ENCODE data around the gene CMSS1.

Gene CMSS1

DNA sequence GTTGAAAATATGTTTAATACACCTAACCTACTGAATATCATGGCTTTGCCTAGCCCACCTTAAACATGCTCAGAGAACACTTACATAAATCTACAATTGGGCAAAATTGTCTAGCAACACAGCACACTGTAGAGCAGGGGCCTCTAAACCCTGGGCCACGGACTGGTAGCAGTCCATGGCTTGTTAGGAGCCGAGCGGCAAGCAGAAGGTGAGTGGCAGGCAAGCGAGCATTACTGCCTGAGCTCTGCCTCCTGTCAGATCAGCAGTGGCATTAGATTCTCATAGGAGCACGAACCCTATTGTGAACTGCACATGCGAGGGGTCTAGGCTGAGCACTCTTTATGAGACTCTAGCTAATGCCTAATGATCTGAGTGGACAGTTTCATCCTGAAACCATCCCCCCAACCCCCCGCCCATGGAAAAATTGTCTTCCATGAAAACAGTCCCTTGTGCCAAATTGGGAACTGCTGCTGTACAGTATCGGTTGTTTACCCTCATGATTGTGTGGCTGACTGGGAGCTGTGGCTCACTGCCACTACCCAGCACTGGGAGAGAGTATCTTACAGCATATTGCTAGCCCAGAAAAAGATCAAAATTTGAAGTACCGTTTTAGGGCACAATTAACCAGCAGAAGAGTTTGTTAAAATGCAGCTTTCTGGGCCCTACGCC lies 26.1 kb downstream of the CMSS1 start:
- TF ChIP-seq, protein P1, sequence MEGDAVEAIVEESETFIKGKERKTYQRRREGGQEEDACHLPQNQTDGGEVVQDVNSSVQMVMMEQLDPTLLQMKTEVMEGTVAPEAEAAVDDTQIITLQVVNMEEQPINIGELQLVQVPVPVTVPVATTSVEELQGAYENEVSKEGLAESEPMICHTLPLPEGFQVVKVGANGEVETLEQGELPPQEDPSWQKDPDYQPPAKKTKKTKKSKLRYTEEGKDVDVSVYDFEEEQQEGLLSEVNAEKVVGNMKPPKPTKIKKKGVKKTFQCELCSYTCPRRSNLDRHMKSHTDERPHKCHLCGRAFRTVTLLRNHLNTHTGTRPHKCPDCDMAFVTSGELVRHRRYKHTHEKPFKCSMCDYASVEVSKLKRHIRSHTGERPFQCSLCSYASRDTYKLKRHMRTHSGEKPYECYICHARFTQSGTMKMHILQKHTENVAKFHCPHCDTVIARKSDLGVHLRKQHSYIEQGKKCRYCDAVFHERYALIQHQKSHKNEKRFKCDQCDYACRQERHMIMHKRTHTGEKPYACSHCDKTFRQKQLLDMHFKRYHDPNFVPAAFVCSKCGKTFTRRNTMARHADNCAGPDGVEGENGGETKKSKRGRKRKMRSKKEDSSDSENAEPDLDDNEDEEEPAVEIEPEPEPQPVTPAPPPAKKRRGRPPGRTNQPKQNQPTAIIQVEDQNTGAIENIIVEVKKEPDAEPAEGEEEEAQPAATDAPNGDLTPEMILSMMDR (IDR thresholded peaks at IDR 0.05; ENCODE audit: low read depth, low read length) = no peak
- no peaks in the 10 kb centered on the region for H3K36me3 ChIP-seq
- no peaks in the 10 kb centered on the region for H3K4me1 ChIP-seq
- H3K4me3 ChIP-seq (ENCODE audit: low read depth, low read length) = no peak overlapping the region
- no peaks in the 10 kb centered on the region for H3K27me3 ChIP-seq
- no peak for DNase-seq
- H3K9me3 ChIP-seq = no peaks in the 10 kb centered on the region

DNA sequence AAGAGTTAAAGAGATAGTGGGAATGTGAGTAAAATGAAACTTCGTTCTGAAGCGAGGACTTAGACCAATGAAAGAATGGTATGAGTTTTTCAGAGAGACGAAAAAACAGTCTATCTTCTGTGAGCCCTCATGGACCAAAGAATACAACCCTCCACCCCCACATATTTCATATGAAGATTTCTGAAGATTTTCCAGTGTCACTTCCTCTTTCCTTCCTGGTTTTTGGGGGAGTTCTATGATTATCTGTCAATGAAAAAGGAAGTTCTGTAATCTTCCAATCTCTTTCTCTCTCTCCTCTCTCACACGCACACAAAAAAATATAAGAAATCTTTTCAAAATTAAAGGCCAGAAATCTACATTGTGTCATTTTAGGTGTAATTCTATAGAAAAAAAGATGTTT lies 27.7 kb downstream of the CMSS1 start:
- DNase-seq = no peak
- H3K4me1 ChIP-seq = no peaks in the 10 kb centered on the region
- H3K27me3 ChIP-seq = no peaks in the 10 kb centered on the region
- no peaks in the 10 kb centered on the region for H3K9me3 ChIP-seq
- no peak overlapping the region for H3K4me3 ChIP-seq (ENCODE audit: low read depth, low read length)
- TF ChIP-seq, protein P1 (IDR thresholded peaks at IDR 0.05; ENCODE audit: low read depth, low read length) = no peak
- no peaks in the 10 kb centered on the region for H3K36me3 ChIP-seq

DNA sequence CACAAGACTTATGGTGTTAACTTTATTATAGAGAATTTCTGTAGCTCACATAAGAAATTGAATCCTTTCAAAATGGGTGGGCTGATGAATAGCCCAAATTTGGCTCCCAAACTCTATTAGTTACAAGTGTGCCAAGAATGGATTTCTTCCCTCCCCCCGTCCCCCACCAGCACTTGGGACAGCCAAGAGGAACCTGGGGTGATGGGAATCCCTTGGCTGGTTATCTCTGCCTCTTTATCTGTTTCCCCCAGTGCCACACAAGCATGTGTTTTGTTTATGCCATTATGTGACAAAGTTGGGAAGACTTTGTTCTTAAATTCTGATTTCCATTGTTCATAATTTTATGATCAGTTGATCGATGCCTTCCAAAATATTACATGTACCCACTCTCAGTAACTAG lies 28.3 kb downstream of the CMSS1 start:
- Histone ChIP-seq H3K4me1 (no peaks in the 10 kb centered on the region), H3K4me3 (ENCODE audit: low read depth, low read length) (no peak overlapping the region), H3K36me3 (no peaks in the 10 kb centered on the region), H3K27me3 (no peaks in the 10 kb centered on the region), H3K9me3 (no peaks in the 10 kb centered on the region)
- no peak for DNase-seq
- TF ChIP-seq, protein P1 (IDR thresholded peaks at IDR 0.05; ENCODE audit: low read depth, low read length) = no peak

DNA sequence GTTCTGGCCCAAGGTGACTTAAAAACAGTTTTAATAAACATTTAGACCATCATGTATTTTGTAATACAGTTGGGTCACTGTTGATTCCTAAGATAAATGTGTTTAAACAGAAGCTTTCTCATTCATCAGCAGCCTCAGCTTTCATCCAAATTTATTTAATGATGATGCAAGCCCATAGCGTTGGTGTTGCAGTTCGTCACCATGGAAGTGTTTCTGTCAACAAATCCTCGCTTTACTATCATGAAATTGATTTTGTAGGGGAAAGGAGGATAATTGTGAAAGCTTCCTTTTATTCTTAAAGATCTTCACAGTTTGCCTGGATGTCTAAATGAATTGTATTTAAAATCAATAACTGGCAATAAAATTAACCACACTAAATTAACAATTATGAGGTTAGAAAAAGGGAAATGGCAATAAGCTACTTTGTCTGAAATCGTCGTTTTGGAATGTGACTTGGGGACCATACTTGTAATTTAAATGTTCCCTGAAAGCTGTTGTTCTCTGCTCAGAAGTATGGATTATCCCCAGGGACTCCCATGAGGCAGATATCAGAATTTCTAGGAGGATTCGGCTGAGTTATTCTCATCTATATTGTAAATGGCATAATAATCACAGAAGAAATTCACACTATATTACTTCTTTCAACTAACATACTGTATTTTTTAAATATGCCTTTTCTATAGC lies 29.0 kb downstream of the CMSS1 start:
- H3K9me3 ChIP-seq = no peaks in the 10 kb centered on the region
- H3K4me1 ChIP-seq = no peaks in the 10 kb centered on the region
- H3K4me3 ChIP-seq (ENCODE audit: low read depth, low read length) = no peak overlapping the region
- no peaks in the 10 kb centered on the region for H3K36me3 ChIP-seq
- no peaks in the 10 kb centered on the region for H3K27me3 ChIP-seq
- DNase-seq = no peak
- TF ChIP-seq, protein P1 (IDR thresholded peaks at IDR 0.05; ENCODE audit: low read depth, low read length) = no peak

DNA sequence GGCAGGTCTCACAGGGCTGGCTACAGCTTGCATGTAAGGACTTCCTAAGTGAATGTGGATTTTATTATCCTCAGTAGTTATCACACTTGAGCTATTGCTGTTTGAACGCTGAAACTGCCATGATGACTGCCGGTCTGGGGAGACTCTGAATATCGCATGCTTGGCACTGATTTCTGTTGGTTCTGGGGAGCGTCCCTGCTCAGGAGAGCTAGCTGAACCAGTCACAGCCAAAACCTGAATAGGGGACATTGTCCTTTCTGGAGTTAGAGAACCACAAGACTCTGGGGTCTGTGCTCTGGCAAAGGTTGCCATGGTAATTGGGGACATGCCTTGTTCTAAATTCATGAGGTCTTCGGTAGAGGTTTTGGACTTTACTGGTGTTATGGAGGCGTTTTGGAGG lies 30.8 kb downstream of the CMSS1 start:
- TF ChIP-seq, protein P1 (IDR thresholded peaks at IDR 0.05; ENCODE audit: low read depth, low read length) = no peak
- Histone ChIP-seq H3K36me3 (no peaks in the 10 kb centered on the region), H3K27me3 (no peaks in the 10 kb centered on the region), H3K4me3 (ENCODE audit: low read depth, low read length) (no peak overlapping the region), H3K9me3 (no peaks in the 10 kb centered on the region), H3K4me1 (no peaks in the 10 kb centered on the region)
- DNase-seq = no peak

DNA sequence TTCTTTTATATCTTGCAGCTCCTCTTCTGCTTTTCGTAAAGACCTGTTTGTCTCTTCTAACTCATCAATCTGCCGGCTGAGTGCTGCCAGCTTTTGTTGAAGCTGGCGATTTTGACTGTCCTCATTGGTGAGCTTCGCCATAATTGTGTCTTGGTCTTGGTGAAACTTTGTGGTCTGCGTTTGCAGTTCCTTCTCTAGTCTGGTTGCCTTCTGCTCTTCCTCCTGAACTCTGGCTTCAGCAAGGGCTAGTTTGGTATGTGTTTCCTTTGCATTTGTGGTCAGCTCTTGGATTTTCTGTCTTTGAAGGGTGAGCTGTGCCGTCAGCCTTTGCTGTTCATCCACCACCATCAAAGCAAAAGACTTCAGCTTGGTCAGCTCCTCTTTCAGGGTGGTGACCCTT lies 32.9 kb downstream of the CMSS1 start:
- H3K4me3 ChIP-seq (ENCODE audit: low read depth, low read length) = no peak overlapping the region
- no peaks in the 10 kb centered on the region for H3K4me1 ChIP-seq
- TF ChIP-seq, protein P1 (IDR thresholded peaks at IDR 0.05; ENCODE audit: low read depth, low read length) = no peak
- no peaks in the 10 kb centered on the region for H3K36me3 ChIP-seq
- no peak for DNase-seq
- H3K27me3 ChIP-seq = no peaks in the 10 kb centered on the region
- H3K9me3 ChIP-seq = no peaks in the 10 kb centered on the region
